BJ (cell line): ENCODE measurements around the gene ATXN7L2. TPM values are rescaled to one million over a fixed set of nuclear protein-coding genes. Genes with fewer than 3 reads are reported as not detected.

ENCODE experiments used
- CTCF ChIA-PET: fragments of 350-600 bp; formaldehyde crosslinking; extraction: SDS; loops from one replicate; lab custom pipeline; 2021; ENCODE audit warnings: antibody characterized with exemption, inconsistent platforms; lab: Yijun Ruan, JAX
- POLR2A ChIA-PET: fragments of 300-600 bp; sonication (Branson Sonifier 250); formaldehyde crosslinking; extraction: SDS; loops from one replicate; lab custom pipeline; 2021; ENCODE audit warnings: antibody characterized with exemption; lab: Charles Lee
- DNase-seq: peaks from one replicate; pipeline ENCODE4 v3.0.0-alpha.2; 2011; ENCODE audit warnings: low read depth
- H3K27me3 ChIP-seq: 2 replicates; pipeline ENCODE4 v1.6.0; 2011; ENCODE audit warnings: low read length; ENCODE audit not compliant: control insufficient read depth, insufficient read depth
- H3K36me3 ChIP-seq: 2 replicates; pipeline ENCODE4 v1.5.1; 2011; ENCODE audit warnings: low read length; ENCODE audit not compliant: control insufficient read depth, insufficient read depth
- H3K4me3 ChIP-seq: 2 replicates; pipeline ENCODE4 v1.5.1; 2011; ENCODE audit warnings: low read depth, mild to moderate bottlenecking, control low read depth, low read length
- CTCF ChIP-seq: IDR thresholded peaks from 2 replicates; pipeline ENCODE4 v1.5.1; 2011; ENCODE audit warnings: low read depth, mild to moderate bottlenecking, control low read depth, inconsistent platforms, low read length, moderate library complexity; ENCODE audit not compliant: insufficient read depth
- polyA plus RNA-seq: library from polyadenylated mRNA; depleted of rRNA; stranded (reverse); fragments of >200 nt; gene quantifications from 2 replicates; pipeline ENCODE4 v1.2.3, GENCODE V29; 2011

The ATXN7L2 gene
- polyA plus RNA-seq, 1 experiment: 8.7 TPM

GRCh38 chr1:109517337-109517736 is 33.6 kb downstream of the ATXN7L2 start:
- TF ChIP-seq CTCF: no peak
- ChIA-PET CTCF (interaction anchor here (0.7 to 6.6 kb wide), 6 partner anchors 15 to 123 kb away, joined by 3 to 87 read pairs (median 14); partner anchors contain the start of gene CYB561D1), POLR2A (interaction anchor here (0.6 kb wide), 1 partner anchor 467 kb away, joined by 4 read pairs; the partner anchor contains the start of gene AHCYL1)
- no peak overlapping the region for H3K4me3 ChIP-seq
- H3K36me3 ChIP-seq: no peaks in the 10 kb centered on the region
- no peaks in the 10 kb centered on the region for H3K27me3 ChIP-seq
- no peak for DNase-seq

- CTCF ChIA-PET: interaction anchor here (0.5 to 26.3 kb wide), 5 partner anchors 9 to 350 kb away, joined by 3 to 1371 read pairs (median 42); partner anchors contain the start of genes AMIGO1, ATXN7L2 and CYB561D1
- DNase-seq: no peak
- no peak for TF ChIP-seq CTCF
Measured at GRCh38 chr1:109521002-109521951, 37.6 kb downstream of the ATXN7L2 start.

GRCh38 chr1:109522026-109522425 is 38.3 kb downstream of the ATXN7L2 start:
- no peak overlapping the region for H3K4me3 ChIP-seq
- TF ChIP-seq CTCF: no peak

More at GRCh38 chr1:109521002-109521951, 37.6 kb downstream of the ATXN7L2 start:
- H3K27me3 ChIP-seq: no peaks in the 10 kb centered on the region
- no peaks in the 10 kb centered on the region for H3K36me3 ChIP-seq
- no peak overlapping the region for H3K4me3 ChIP-seq
- POLR2A ChIA-PET: interaction anchor here (0.6 kb wide), 1 partner anchor 40 kb away, joined by 4 read pairs; no protein-coding TSS in a partner anchor

GRCh38 chr1:109523706-109524105 is 40.0 kb downstream of the ATXN7L2 start:
- POLR2A ChIA-PET: interaction anchor here (0.5 kb wide), 1 partner anchor 252 kb away, joined by 15 read pairs; no protein-coding TSS in a partner anchor

More at GRCh38 chr1:109522026-109522425, 38.3 kb downstream of the ATXN7L2 start:
- DNase-seq: no peak
- no peaks in the 10 kb centered on the region for H3K36me3 ChIP-seq
- H3K27me3 ChIP-seq: no peaks in the 10 kb centered on the region
- CTCF ChIA-PET: interaction anchor here (0.5 to 26.3 kb wide), 4 partner anchors 8 to 350 kb away, joined by 3 to 1371 read pairs (median 24); partner anchors contain the start of genes AMIGO1, ATXN7L2 and CYB561D1
- POLR2A ChIA-PET: interaction anchor here (0.6 kb wide), 1 partner anchor 41 kb away, joined by 4 read pairs; no protein-coding TSS in a partner anchor

More at GRCh38 chr1:109523706-109524105, 40.0 kb downstream of the ATXN7L2 start:
- TF ChIP-seq CTCF: no peak
- Histone ChIP-seq H3K4me3 (no peak overlapping the region), H3K36me3 (no peaks in the 10 kb centered on the region), H3K27me3 (no peaks in the 10 kb centered on the region)
- no peak for DNase-seq
- CTCF ChIA-PET: interaction anchor here (2.8 to 26.3 kb wide), 2 partner anchors 8 to 26 kb away, joined by 42 to 1371 read pairs; partner anchors contain the start of genes AMIGO1, ATXN7L2 and CYB561D1
